ENCODE results near the gene B3GALT4.
A peak's percentile ranks its signal among the peaks of the same experiment; 100 is the strongest.

The B3GALT4 gene

GRCh38 chr6:33314515-33314942 lies 37.6 kb downstream of the B3GALT4 start:
- DNase-seq (ENCODE audit: low read depth, low spot score): no peak
- H3K4me1 ChIP-seq (ENCODE audit: insufficient read depth, insufficient read length): peaks cover 9% of the 10 kb centered on the region
- no peaks in the 10 kb centered on the region for H3K9me3 ChIP-seq (ENCODE audit: insufficient read depth, low read length)
- TF ChIP-seq YY1 (IDR thresholded peaks at IDR 0.05; ENCODE audit: insufficient read depth, insufficient read length): no peak
- TF ChIP-seq SUZ12 (IDR thresholded peaks at IDR 0.05; ENCODE audit: extremely low read depth, insufficient read depth, insufficient read length): no peak
- no peak for TF ChIP-seq ZNF274 (IDR thresholded peaks at IDR 0.05; ENCODE audit: low read depth, low read length)
- no peaks in the 10 kb centered on the region for H3K27me3 ChIP-seq (ENCODE audit: insufficient read depth, insufficient read length)
- peak overlapping the region; percentile 18 for H3K4me3 ChIP-seq (ENCODE audit: insufficient read length, low read depth)
- no peak overlapping the region for H3K9ac ChIP-seq (ENCODE audit: insufficient read length, low read depth)
- H3K36me3 ChIP-seq (ENCODE audit: insufficient read depth, insufficient read length, low read length): peaks cover 28% of the 10 kb centered on the region

DNA sequence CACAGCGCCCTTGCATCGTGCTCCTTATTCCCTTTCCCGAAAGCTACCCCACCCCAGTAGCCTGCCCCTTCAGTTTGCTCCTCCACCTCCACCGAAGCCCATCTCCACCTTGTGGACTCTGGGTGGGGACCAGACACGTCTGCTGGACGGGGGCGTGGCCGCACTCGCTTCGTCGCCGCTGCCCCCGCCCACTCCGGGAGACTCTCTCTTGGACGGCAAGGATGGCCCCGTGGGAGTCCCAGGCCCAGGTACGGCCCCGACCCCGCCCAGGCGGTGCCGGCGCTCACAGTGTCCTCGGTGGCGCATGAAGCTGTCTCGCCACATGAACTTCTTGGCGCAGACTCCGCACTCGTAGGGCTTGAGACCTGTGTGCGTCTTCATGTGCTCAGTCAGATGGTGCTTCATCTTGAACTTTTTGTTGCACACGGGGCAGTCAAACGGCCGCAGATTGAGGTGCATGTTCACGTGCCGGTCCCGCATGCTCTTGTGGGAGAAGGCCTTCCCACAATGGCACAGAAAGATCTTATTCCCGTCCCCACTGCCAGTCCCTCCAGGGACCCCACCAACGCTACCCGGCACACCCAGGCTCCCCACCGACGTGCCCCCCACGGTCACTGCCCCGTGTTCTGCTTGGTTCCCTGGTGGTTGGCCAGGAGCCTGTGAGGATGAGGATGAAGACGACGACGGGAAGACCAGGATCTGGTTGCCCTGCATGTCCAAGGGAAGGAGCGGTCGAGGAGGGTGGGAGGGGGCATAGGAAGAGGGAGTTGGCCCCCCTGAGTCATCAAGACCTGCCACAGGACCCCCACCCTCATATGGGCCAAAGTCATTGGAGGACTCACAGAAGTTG lies 38.2 kb downstream of the B3GALT4 start:
- no peak for TF ChIP-seq YY1 (IDR thresholded peaks at IDR 0.05; ENCODE audit: insufficient read depth, insufficient read length)
- TF ChIP-seq ZNF274 (IDR thresholded peaks at IDR 0.05; ENCODE audit: low read depth, low read length): no peak
- no peak for TF ChIP-seq SUZ12 (IDR thresholded peaks at IDR 0.05; ENCODE audit: extremely low read depth, insufficient read depth, insufficient read length)
- H3K4me1 ChIP-seq (ENCODE audit: insufficient read depth, insufficient read length): peaks cover 13% of the 10 kb centered on the region
- H3K9ac ChIP-seq (ENCODE audit: insufficient read length, low read depth): no peak overlapping the region
- no peak overlapping the region for H3K4me3 ChIP-seq (ENCODE audit: insufficient read length, low read depth)
- no peaks in the 10 kb centered on the region for H3K9me3 ChIP-seq (ENCODE audit: insufficient read depth, low read length)
- DNase-seq (ENCODE audit: low read depth, low spot score): no peak
- H3K27me3 ChIP-seq (ENCODE audit: insufficient read depth, insufficient read length): no peaks in the 10 kb centered on the region
- H3K36me3 ChIP-seq (ENCODE audit: insufficient read depth, insufficient read length, low read length): peaks cover 34% of the 10 kb centered on the region

DNA sequence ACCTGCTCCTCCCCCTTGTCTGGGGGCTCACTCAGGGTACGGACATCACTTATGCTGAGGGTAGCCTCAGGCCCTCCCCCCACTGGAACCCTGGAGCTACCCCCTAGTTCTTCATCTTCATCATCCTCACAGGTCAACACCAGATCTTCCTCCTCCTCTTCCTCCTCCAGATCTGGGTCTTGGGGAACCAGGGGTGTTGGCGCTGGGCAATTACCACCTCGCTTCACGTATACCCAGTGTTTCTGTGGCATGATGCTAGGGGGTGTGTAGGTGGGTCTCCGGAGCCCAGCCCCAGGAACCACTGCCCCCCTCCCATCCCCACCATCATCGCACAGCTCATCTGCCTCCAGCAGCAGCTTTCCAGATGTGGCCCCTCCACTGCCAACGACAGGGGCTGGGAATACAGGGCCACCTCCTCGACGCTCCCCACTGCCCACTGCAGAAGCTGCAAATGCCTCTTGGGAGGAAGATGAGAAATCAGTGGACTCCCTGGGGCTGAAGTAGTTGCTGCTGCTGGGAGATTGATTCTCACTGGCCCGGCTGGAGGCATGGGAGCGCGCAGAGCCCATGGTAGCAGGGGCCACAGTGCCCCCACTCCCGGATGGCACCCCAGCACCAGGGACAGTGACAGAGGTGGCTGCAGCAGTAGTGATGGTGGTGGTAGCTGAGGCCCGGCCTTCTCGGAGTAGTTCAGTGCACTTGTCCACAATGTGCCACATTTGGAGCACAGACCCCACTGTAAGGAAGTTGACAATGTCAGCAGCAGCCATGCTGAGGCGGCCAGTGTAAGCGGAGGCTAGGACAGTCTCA lies 39.1 kb downstream of the B3GALT4 start:
- H3K4me1 ChIP-seq (ENCODE audit: insufficient read depth, insufficient read length): peaks cover 14% of the 10 kb centered on the region
- no peak for TF ChIP-seq ZNF274 (IDR thresholded peaks at IDR 0.05; ENCODE audit: low read depth, low read length)
- TF ChIP-seq SUZ12 (IDR thresholded peaks at IDR 0.05; ENCODE audit: extremely low read depth, insufficient read depth, insufficient read length): no peak
- TF ChIP-seq YY1 (IDR thresholded peaks at IDR 0.05; ENCODE audit: insufficient read depth, insufficient read length): no peak
- peaks cover 42% of the 10 kb centered on the region for H3K36me3 ChIP-seq (ENCODE audit: insufficient read depth, insufficient read length, low read length)
- no peaks in the 10 kb centered on the region for H3K9me3 ChIP-seq (ENCODE audit: insufficient read depth, low read length)
- no peak for DNase-seq (ENCODE audit: low read depth, low spot score)
- no peak overlapping the region for H3K4me3 ChIP-seq (ENCODE audit: insufficient read length, low read depth)
- no peak overlapping the region for H3K9ac ChIP-seq (ENCODE audit: insufficient read length, low read depth)
- no peaks in the 10 kb centered on the region for H3K27me3 ChIP-seq (ENCODE audit: insufficient read depth, insufficient read length)

DNA sequence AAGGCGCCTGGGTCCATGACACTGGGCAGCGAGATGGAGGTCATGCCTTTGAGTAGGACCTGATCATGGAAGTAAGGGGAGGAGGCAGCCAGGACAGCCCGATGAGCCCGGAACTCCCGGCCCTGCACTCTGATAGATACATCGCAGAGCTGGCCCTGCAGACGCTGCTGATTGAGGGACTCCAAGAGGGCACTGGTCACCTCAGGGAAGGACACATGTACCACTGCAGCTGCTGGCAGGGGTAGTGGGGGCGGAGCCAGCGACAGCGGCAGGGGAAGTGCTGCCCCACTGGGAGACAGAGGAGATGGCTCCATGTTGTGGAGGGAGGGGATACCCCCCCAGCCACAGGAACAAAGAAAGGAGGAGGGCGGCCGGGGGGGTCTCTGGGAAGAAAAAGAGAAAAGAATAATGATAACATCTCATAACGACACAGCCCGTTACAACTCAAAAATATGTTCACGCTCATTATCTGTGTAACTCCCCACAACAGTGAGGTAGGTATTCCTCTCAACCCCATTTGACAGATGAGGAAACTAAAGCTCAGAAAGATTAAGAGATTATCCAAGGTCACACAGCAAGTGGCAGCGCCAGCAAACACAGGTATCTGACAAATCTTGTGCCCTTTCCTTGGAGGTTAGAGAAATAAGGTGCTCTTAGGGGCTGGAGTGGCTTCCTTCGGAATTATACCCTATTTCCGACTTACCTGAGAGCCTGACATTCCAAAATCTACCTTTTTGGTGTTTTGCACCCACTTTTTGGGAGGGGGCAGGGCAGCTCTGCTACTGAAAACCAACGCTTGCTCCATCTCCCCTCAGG lies 39.9 kb downstream of the B3GALT4 start:
- DNase-seq (ENCODE audit: low read depth, low spot score): no peak
- peak overlapping the region; percentile 25 for H3K4me3 ChIP-seq (ENCODE audit: insufficient read length, low read depth)
- H3K9ac ChIP-seq (ENCODE audit: insufficient read length, low read depth): no peak overlapping the region

DNA sequence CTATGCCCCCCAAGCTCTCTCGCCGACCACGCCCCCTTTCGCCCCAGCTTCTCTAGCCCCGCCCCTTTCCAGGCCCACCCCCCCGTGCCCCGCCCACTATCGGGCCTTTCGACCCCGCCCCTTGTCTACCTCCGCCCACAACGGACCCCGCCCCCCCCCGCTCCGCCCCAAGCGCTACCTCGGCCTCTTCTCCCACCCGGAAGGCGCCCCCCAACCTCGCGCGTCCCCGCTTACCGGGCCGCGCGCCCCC lies 40.4 kb downstream of the B3GALT4 start:
- Histone ChIP-seq H3K9me3 (ENCODE audit: insufficient read depth, low read length) (no peaks in the 10 kb centered on the region), H3K36me3 (ENCODE audit: insufficient read depth, insufficient read length, low read length) (peaks cover 49% of the 10 kb centered on the region), H3K4me1 (ENCODE audit: insufficient read depth, insufficient read length) (peaks cover 14% of the 10 kb centered on the region), H3K27me3 (ENCODE audit: insufficient read depth, insufficient read length) (no peaks in the 10 kb centered on the region), H3K4me3 (ENCODE audit: insufficient read length, low read depth) (peak overlapping the region; percentile 25), H3K9ac (ENCODE audit: insufficient read length, low read depth) (no peak overlapping the region)
- no peak for TF ChIP-seq YY1 (IDR thresholded peaks at IDR 0.05; ENCODE audit: insufficient read depth, insufficient read length)
- no peak for TF ChIP-seq SUZ12 (IDR thresholded peaks at IDR 0.05; ENCODE audit: extremely low read depth, insufficient read depth, insufficient read length)
- TF ChIP-seq ZNF274 (IDR thresholded peaks at IDR 0.05; ENCODE audit: low read depth, low read length): no peak
- DNase-seq (ENCODE audit: low read depth, low spot score): no peak

More for the DNA sequence above, 39.9 kb downstream of the B3GALT4 start:
- peaks cover 49% of the 10 kb centered on the region for H3K36me3 ChIP-seq (ENCODE audit: insufficient read depth, insufficient read length, low read length)
- no peaks in the 10 kb centered on the region for H3K9me3 ChIP-seq (ENCODE audit: insufficient read depth, low read length)
- no peaks in the 10 kb centered on the region for H3K27me3 ChIP-seq (ENCODE audit: insufficient read depth, insufficient read length)
- peaks cover 14% of the 10 kb centered on the region for H3K4me1 ChIP-seq (ENCODE audit: insufficient read depth, insufficient read length)
- TF ChIP-seq SUZ12 (IDR thresholded peaks at IDR 0.05; ENCODE audit: extremely low read depth, insufficient read depth, insufficient read length) (no peak), YY1 (IDR thresholded peaks at IDR 0.05; ENCODE audit: insufficient read depth, insufficient read length) (no peak), ZNF274 (IDR thresholded peaks at IDR 0.05; ENCODE audit: low read depth, low read length) (no peak)

DNA sequence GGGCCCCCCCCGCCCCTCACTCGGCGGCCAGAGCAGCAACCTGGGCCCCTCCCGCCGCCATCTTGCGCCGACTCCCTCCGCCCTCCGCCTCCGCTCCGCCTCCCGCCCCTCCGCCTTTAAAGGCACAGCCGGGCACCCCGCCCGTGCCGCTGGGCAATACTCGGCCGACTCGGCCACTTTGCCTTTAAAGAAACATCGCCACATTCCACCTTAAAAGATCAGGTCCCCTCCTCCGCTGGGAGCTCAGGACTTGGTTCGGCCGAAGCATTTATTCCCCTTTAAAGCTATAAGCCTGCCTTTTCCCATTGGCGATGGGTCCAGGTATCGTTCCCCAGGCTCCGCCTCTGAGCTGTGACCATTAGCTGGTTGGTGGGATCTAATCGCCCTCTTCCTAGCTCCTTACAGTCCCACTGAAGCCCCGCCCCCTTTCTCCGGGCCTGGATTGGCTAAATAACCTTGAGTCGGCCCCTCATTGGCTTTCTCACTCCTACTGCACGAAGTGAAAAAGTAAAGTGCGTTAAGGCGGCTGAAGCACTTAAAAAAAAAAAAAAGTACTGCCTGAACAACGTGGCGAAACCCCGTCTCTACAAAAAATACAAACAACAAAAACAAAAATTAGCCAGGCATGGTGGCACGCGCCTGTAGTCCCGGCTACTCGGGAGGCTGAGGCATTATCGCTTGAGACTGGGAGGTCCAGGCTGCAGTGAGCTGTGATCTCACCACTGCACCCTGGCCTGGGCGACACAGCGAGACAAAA lies 40.9 kb downstream of the B3GALT4 start, which contains the start of gene ZBTB22:
TSS of gene ZBTB22 (minus strand) at position 76 of the 757 bp plus-strand sequence. CDS start 828 bp downstream, outside the sequence.
- DNase-seq (ENCODE audit: low read depth, low spot score): peak; percentile 95
- Histone ChIP-seq H3K9ac (ENCODE audit: insufficient read length, low read depth) (peak within 1 kb of the TSS; percentile 57), H3K27me3 (ENCODE audit: insufficient read depth, insufficient read length) (no peaks in the 10 kb centered on the region), H3K4me3 (ENCODE audit: insufficient read length, low read depth) (peak within 1 kb of the TSS; percentile 45), H3K36me3 (ENCODE audit: insufficient read depth, insufficient read length, low read length) (peaks cover 49% of the 10 kb centered on the region), H3K4me1 (ENCODE audit: insufficient read depth, insufficient read length) (peaks cover 14% of the 10 kb centered on the region), H3K9me3 (ENCODE audit: insufficient read depth, low read length) (no peaks in the 10 kb centered on the region)
- TF ChIP-seq YY1 (IDR thresholded peaks at IDR 0.05; ENCODE audit: insufficient read depth, insufficient read length) (no peak), ZNF274 (IDR thresholded peaks at IDR 0.05; ENCODE audit: low read depth, low read length) (no peak), SUZ12 (IDR thresholded peaks at IDR 0.05; ENCODE audit: extremely low read depth, insufficient read depth, insufficient read length) (no peak)
